Activated T-cell treated with anti-CD3 and anti-CD28 coated beads for 1 hour (primary cell): ENCODE data around the gene GINS2.

Source experiments
- DNase-seq: peaks from one replicate; pipeline ENCODE4 v3.0.0-alpha.2; 2020; ENCODE audit warnings: low read depth

The GINS2 gene

DNA sequence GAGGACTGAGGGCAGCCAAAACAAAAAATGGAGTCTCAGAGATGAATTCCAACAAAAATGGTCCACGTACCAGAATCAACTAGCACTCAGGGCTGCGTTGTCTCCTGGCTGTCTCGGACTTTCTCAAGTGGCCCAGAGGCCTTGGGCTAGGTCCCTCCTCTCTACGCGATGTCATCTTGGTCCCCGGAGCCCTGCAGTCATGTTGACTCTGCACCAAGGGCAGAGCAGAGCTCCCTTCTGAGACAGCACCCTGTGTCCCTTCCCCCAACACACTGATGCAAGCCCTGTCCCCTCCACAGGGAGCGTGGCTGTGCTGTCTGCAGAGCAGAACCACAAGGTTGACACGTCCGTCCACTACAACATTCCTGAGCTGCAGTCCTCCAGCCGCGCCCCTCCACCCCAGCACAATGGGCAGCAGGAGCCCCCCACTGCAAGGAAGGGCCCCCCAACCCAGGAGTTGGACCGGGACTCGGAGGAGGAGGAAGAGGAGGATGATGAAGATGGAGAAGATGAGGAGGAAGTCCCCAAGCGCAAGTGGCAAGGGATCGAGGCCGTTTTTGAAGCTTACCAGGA lies 20.8 kb downstream of the GINS2 start:
- no peak for DNase-seq

GRCh38 chr16:85667261-85667660 lies 21.5 kb downstream of the GINS2 start:
- no peak for DNase-seq

GRCh38 chr16:85665929-85666328 lies 22.8 kb downstream of the GINS2 start:
- DNase-seq = no peak

DNA sequence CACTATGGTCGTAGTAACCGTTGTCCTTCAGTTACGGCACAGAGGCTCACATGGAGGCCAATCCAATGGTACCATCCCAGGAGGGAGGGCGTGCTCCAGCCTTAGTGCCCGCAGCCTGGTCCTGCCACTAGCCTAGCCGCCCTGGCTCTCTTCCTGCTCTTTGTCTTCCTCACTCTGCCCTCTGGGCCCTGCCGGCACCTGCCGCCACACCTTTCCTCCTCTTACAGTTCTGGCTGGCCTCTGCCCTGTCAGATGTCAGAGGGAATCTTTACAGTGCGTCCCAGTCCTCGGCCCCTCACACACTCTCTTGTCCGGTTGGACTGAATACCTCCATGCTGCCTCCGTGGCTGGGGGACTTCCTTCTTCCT lies 23.4 kb downstream of the GINS2 start:
- DNase-seq = no peak

- no peak for DNase-seq
Observed at GRCh38 chr16:85664580-85665372, 24.0 kb downstream of the GINS2 start.

DNA sequence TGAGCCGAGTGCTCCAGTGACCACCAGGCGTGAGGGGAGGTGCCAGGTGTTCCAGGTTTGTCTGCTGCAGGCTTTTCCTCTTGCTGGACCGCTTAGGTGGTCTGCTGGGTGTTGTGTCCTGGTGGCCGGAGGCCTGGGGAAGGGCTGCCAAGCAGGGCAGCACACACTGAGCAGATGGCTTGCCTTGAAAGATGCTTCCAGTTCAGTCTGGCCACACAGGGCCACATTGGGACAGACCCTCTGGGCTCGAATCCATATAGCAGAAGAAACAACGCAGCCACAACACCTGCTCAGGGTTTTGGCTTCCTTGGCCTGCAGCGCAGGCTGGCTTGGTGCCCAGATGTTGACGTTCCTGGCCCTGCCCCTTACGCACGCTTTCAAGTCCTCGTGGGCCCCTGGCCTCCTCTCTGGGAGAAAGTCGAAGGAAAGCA lies 24.8 kb downstream of the GINS2 start:
- no peak for DNase-seq

- DNase-seq = no peak
Observed at GRCh38 chr16:85662976-85663830, 25.6 kb downstream of the GINS2 start.

GRCh38 chr16:85662482-85662812 lies 26.3 kb downstream of the GINS2 start:
- DNase-seq = no peak

DNA sequence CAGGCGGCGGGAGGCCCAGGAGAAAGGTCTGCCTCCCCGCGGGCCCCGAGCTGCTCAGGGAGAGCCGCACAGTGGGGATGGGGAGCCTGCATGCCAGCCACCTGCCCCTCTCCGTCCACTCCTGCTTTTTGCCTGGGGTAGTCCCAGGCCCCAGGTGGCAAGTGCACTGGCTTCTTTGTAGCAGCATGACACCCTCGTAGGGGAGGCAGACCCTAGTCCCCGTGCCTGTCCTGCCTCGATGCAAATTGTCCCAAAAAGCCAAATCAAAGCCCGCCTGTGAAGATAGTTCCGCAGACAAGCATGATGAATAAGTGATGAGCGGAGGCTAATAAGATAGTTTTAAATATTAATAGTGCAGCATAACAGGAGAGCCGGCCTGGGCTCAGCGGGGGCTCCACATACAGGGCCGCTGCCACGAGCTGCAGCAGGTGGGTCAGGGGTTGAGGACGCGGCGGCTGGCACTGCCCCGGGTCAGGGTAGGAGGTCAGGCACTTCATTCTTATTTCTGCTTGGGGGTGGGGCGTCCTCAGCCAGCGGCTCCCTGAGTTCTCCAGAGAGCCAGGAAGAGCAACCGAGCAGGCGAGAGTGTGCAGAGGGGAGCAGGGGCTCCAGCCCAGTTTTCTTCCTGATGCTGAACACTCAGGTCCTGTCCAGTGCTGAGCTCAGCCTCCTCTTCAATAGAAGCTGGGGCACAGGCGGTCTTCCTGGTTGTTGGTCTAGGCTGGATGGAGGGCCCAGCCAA lies 26.8 kb downstream of the GINS2 start:
- DNase-seq = no peak

- no peak for DNase-seq
Observed at GRCh38 chr16:85660843-85661739, 27.7 kb downstream of the GINS2 start.

DNA sequence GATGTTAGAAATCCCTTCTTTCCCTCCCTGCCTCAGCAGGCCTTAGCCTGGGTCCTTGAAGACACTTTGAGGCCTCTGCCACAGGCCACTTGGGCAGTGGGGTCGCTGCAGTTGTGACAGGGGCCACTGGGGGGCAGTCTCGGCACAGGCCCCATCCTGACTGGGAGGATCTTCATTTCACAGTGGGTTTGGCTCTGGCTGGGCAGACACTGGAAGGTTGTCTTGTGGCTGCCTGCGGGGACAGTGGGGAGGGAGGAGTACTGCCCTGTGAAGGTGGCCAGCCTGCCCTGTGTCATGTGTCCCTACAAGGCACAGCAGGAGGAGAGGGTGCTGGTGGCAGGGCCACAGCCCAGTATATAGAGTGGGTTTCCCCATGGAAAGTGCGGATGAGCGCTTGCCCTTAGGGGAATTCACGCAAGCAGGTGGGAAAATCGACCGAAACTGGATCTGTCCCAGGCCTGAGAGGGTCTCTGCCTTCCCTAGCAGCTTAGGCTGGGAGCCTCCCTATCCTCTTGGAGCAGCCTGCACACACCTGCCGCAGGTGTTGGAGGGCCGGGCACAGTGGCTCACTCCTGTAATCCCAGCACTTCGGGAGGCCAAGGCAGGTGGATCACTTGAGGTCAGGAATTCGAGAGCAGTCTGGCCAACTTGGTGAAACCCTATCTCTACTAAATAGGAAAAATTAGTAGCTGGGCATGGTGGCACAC lies 28.8 kb downstream of the GINS2 start:
- peak; percentile 52 for DNase-seq

DNA sequence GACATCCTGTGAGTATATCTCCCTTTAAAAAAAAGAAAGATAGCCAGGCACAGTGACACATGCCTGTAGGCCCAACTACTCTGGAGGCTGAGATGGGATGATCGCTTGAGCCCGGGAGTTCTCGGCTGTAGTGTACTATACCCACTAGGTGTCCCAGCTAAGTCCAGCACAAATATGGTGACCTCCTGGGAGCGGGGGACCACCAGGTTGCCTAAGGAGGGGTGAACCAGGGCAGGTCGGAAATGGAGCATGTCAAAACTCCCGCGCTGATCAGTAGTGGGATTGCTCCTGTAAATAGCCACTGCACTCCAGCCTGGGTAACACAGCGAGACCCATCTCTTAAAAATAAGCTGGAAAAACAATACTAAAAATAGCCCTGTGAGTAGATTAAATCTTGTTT lies 29.4 kb downstream of the GINS2 start:
- no peak for DNase-seq

DNA sequence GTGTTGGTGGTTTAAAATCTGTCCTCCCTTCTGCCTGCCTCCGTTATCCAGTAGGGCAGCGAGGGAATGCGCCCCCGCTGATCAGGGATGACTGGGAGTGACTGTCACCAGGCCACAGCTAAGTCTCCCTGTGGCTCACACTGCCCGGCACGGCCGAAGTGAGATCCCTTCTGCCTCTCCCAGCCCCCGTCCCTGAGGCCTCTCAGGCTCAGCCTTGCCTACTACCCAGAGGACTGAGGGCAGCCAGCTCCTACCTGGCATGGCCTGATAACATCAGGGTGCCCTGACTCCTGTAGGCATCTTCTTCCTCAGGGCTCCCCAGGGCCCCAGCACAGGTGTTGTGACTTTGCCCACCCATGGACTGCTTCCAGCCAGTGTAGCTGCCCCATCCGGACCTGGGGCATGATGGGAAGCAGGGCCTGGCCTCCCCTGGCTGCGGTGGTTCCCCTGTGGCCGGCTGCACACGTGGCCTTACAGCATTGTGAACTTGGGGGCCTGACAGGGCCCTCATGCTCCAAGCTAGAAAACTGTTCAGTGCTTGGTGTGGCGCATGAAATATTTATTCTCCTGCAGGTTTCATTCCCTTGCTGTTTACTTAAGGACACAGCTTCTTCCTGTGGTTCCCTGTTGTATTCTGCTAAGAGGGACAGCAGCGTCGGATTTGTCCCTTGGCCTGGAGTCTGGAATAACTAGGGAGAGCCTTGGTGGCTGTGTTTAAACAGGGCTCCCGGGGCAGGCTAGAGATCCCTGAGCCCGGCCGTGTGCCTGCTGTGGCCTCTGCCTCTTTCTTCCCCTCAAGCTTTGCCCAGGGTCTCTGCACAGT lies 30.0 kb downstream of the GINS2 start:
- no peak for DNase-seq

DNA sequence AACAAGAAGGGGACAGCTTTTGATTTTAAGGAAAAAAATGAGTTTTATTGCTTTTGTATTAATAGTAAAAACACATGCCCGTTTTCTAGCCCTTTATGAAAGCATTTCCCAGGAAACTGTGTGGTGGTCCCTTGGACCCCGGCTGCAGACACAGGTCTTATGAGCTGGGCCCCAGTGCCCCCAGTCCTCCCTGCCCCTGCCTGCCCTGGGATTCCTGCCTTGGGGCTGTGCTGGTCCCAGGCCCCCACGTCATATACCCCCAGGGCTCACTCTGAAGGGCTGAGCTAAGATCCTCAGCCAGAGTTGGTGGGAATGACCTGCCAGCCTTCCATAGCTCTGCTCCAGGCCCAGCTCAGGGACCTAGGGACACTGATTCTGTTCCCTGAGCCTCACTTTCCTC lies 30.8 kb downstream of the GINS2 start:
- DNase-seq = no peak

DNA sequence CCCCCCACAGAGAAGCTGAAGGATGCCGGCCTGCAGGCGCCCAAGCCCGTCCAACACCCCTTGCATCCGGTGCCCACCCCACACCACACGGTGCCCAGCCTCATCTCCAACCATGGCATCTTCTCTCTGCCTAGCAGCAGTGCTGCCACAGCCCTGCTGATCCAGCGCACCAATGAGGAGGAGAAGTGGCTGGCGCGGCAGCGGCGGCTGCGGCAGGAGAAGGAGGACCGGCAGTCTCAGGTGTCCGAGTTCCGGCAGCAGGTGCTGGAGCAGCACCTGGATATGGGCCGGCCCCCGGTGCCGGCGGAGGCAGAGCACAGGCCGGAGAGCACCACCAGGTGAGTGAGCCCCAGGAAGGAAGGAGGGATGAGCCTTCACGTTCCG lies 31.5 kb downstream of the GINS2 start:
- DNase-seq = no peak

GRCh38 chr16:85656351-85657266 lies 32.1 kb downstream of the GINS2 start:
- DNase-seq = no peak

- no peak for DNase-seq
Observed at GRCh38 chr16:85655216-85656129, 33.3 kb downstream of the GINS2 start.
